HFF-Myc (cell line): ENCODE data around the gene B3GNT4.

ENCODE experiments used
- DNase-seq: peaks from one replicate; pipeline ENCODE4 v3.0.0-alpha.2; 2011; ENCODE audit warnings: low read depth; ENCODE audit errors: extremely low read depth
- H3K4me3 ChIP-seq: replicated peaks from 2 replicates; pipeline ENCODE4 v1.5.1; 2011; ENCODE audit warnings: low read depth, mild to moderate bottlenecking, control low read depth, low read length
- CTCF ChIP-seq: IDR thresholded peaks from 2 replicates; pipeline ENCODE4 v1.5.1; 2012; ENCODE audit warnings: mild to moderate bottlenecking, low read depth, low read length, control low read depth; ENCODE audit errors: missing control alignments

Gene B3GNT4

GRCh38 chr12:122232691-122233090 lies 29.2 kb downstream of the B3GNT4 start:
- no peak for DNase-seq
- no peak overlapping the region for H3K4me3 ChIP-seq
- no peak for TF ChIP-seq CTCF

- DNase-seq: no peak
- TF ChIP-seq CTCF: no peak
- H3K4me3 ChIP-seq: no peak overlapping the region
Observed at GRCh38 chr12:122235741-122236140, 32.2 kb downstream of the B3GNT4 start.

- H3K4me3 ChIP-seq: no peak overlapping the region
- DNase-seq: no peak
- TF ChIP-seq CTCF: no peak
Observed at GRCh38 chr12:122238861-122239260, 35.4 kb downstream of the B3GNT4 start.

- DNase-seq: no peak
- no peak overlapping the region for H3K4me3 ChIP-seq
- no peak for TF ChIP-seq CTCF
Observed at GRCh38 chr12:122243965-122244364, 40.5 kb downstream of the B3GNT4 start.

GRCh38 chr12:122244565-122245371 lies 41.3 kb downstream of the B3GNT4 start:
- DNase-seq: no peak
- H3K4me3 ChIP-seq: no peak overlapping the region
- TF ChIP-seq CTCF: no peak

- TF ChIP-seq CTCF: no peak
- DNase-seq: no peak
- H3K4me3 ChIP-seq: no peak overlapping the region
Observed at GRCh38 chr12:122245553-122245952, 42.0 kb downstream of the B3GNT4 start.

- no peak overlapping the region for H3K4me3 ChIP-seq
- no peak for TF ChIP-seq CTCF
- DNase-seq: no peak
Observed at GRCh38 chr12:122250047-122250446, 46.5 kb downstream of the B3GNT4 start.
